Keratinocyte (primary cell): Measurements from ENCODE around the gene ARX. TPM values are rescaled to one million over a fixed set of nuclear protein-coding genes. Genes with fewer than 3 reads are reported as not detected.

Source experiments
- DNase-seq: peaks from one replicate; pipeline ENCODE4 v3.0.0-alpha.2; 2011; ENCODE audit warnings: low read depth, missing footprints, low spot score
- FAIRE-seq: peaks from 2 replicates; lab custom pipeline; 2011; peaks lifted over from hg19 to GRCh38; lab: Jason Lieb, UNC
- H2AFZ ChIP-seq: 2 replicates; pipeline ENCODE4 v1.6.0; 2012; ENCODE audit warnings: low read length, control low read depth, inconsistent platforms; ENCODE audit not compliant: control insufficient read depth
- H3K27ac ChIP-seq: 2 replicates; pipeline ENCODE4 v1.5.1; 2011; ENCODE audit warnings: low read length; ENCODE audit not compliant: control insufficient read depth, insufficient read depth
- H3K27me3 ChIP-seq: 3 replicates; pipeline ENCODE4 v1.6.0; 2011; ENCODE audit warnings: low read length; ENCODE audit not compliant: control insufficient read depth, insufficient read depth; ENCODE audit errors: extremely low read depth
- H3K36me3 ChIP-seq, 2 experiments: 2 replicates in 1 of 2; 3 replicates in 1 of 2; pipeline ENCODE4 v1.5.1; 2011; ENCODE audit warnings: low read length in 2 of 2, mild to moderate bottlenecking in 1 of 2; ENCODE audit not compliant: control insufficient read depth in 2 of 2, insufficient read depth in 2 of 2; ENCODE audit errors: extremely low read depth in 1 of 2
- H3K4me1 ChIP-seq: 3 replicates; pipeline ENCODE4 v1.5.1; 2011; ENCODE audit warnings: low read length; ENCODE audit not compliant: control insufficient read depth, insufficient read depth; ENCODE audit errors: extremely low read depth
- H3K4me2 ChIP-seq: 3 replicates; pipeline ENCODE4 v1.6.0; 2011; ENCODE audit warnings: low read depth, low read length; ENCODE audit not compliant: control insufficient read depth, insufficient read depth; ENCODE audit errors: extremely low read depth
- H3K4me3 ChIP-seq, 3 experiments: fragments of 200-600 bp in 1 of 3; sonication (generic) in 1 of 3; 2 replicates in 2 of 3; 3 replicates in 1 of 3; pipeline ENCODE4 v1.5.1; 2011 to 2016; ENCODE audit warnings: low read length in 3 of 3, mild to moderate bottlenecking in 3 of 3, control low read depth in 2 of 3, inconsistent platforms in 1 of 3, low read depth in 1 of 3, mixed read lengths in 1 of 3, mixed run types in 1 of 3, moderate library complexity in 1 of 3; ENCODE audit not compliant: control insufficient read depth in 2 of 3, insufficient read depth in 2 of 3; ENCODE audit errors: extremely low read depth in 1 of 3
- H3K79me2 ChIP-seq: 2 replicates; pipeline ENCODE4 v1.6.0; 2012; ENCODE audit warnings: low read length; ENCODE audit not compliant: control insufficient read depth, insufficient read depth
- H3K9ac ChIP-seq: 3 replicates; pipeline ENCODE4 v1.6.0; 2011; ENCODE audit warnings: low read length; ENCODE audit not compliant: control insufficient read depth, insufficient read depth; ENCODE audit errors: extremely low read depth
- H3K9me1 ChIP-seq: 3 replicates; pipeline ENCODE4 v1.6.0; 2011; ENCODE audit warnings: low read length; ENCODE audit not compliant: control insufficient read depth, insufficient read depth; ENCODE audit errors: extremely low read depth
- H3K9me3 ChIP-seq: 2 replicates; pipeline ENCODE4 v1.5.1; 2012; ENCODE audit warnings: low read depth, low read length; ENCODE audit not compliant: control insufficient read depth
- H4K20me1 ChIP-seq: 3 replicates; pipeline ENCODE4 v1.6.0; 2011; ENCODE audit warnings: low read length; ENCODE audit not compliant: control insufficient read depth, insufficient read depth; ENCODE audit errors: extremely low read depth
- EZH2 ChIP-seq: IDR thresholded peaks from one replicate; pipeline ENCODE4 v1.6.1; 2012; ENCODE audit warnings: inconsistent platforms, mild to moderate bottlenecking, low read length, moderate library complexity
- dilution Hi-C: fragments of 300-500 bp; cut with MboI; formaldehyde crosslinking; loops from one replicate; pipeline ENCODE4 v1.7.0; 2020; ENCODE audit warnings: low sequenced_read_pairs; ENCODE audit not compliant: extremely low pct_ligation_motif_present
- polyA plus RNA-seq, 5 experiments: library from polyadenylated mRNA; depleted of rRNA in 3 of 5; stranded (reverse) in 3 of 5; stranded (forward) in 1 of 5; unstranded in 1 of 5; fragments of >200 nt; gene quantifications; 1 replicate in 1 of 5; 2 replicates in 3 of 5; 3 replicates in 1 of 5; pipeline versions ENCODE4 v1.2.1 to v1.2.3, GENCODE V29; 2011 to 2012; ENCODE audit warnings: missing spikeins in 2 of 5, low read depth in 1 of 5, low replicate concordance in 1 of 5
- TF ChIP-seq, protein P1 (sequence below), 3 experiments: IDR thresholded peaks in 1 of 3; conservative IDR thresholded peaks in 1 of 3; optimal IDR thresholded peaks in 1 of 3; 2 replicates in 2 of 3; 3 replicates in 1 of 3; pipeline versions ENCODE3 to v1.5.1; 2011; ENCODE audit warnings: low read length in 3 of 3, mild to moderate bottlenecking in 3 of 3, moderate library complexity in 2 of 3, control low read depth in 1 of 3, inconsistent platforms in 1 of 3; ENCODE audit not compliant: insufficient read depth in 2 of 3; ENCODE audit errors: extremely low read depth in 1 of 3

Gene ARX
- polyA plus RNA-seq, 1 donor (not counting 4 experiments of a cell fraction or from before 2014, with no cell fraction given), result not detected

DNA sequence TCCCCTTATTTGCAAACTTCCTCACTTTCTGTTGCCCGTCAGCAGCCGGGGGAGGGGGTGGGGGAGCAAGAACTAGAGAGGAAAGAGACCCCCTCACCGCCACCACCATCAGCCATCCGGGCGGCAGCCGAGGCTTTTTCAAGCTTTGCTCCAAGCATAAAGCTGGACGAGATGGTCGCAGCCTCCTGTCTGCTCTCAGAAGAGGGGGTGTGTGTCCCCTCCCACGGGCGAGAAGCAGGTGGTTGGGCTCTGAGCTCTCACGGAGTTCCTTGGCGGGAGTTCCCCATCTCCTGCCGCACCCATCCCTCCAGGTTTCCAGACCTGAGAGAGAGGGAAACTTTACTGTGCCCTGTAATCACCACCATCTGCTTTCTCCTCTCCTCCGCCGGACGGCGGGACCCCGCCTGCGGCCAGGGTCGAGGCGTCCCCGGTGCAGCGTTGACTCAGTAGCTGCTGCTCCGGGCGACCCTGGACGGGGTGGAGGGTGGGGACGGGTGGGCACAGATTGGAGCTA lies 4.7 kb upstream of the ARX start:
- Histone ChIP-seq H3K4me2 (peak overlapping the region; percentile 32), H3K27me3 (peaks cover 72% of the 10 kb centered on the region), H4K20me1 (no peaks in the 10 kb centered on the region), H3K9ac (no peak overlapping the region), H3K9me3 (no peaks in the 10 kb centered on the region), H2AFZ (no peak overlapping the region), H3K4me3 (no peak overlapping the region), H3K79me2 (no peaks in the 10 kb centered on the region), H3K4me1 (peaks cover 4% of the 10 kb centered on the region), H3K36me3 (no peaks in the 10 kb centered on the region), H3K27ac (no peak overlapping the region), H3K9me1 (no peaks in the 10 kb centered on the region)
- FAIRE-seq (no peak), DNase-seq (no peak)
- peak; percentile 60 for TF ChIP-seq EZH2
- TF ChIP-seq, protein P1, sequence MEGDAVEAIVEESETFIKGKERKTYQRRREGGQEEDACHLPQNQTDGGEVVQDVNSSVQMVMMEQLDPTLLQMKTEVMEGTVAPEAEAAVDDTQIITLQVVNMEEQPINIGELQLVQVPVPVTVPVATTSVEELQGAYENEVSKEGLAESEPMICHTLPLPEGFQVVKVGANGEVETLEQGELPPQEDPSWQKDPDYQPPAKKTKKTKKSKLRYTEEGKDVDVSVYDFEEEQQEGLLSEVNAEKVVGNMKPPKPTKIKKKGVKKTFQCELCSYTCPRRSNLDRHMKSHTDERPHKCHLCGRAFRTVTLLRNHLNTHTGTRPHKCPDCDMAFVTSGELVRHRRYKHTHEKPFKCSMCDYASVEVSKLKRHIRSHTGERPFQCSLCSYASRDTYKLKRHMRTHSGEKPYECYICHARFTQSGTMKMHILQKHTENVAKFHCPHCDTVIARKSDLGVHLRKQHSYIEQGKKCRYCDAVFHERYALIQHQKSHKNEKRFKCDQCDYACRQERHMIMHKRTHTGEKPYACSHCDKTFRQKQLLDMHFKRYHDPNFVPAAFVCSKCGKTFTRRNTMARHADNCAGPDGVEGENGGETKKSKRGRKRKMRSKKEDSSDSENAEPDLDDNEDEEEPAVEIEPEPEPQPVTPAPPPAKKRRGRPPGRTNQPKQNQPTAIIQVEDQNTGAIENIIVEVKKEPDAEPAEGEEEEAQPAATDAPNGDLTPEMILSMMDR (optimal IDR thresholded peaks at IDR 0.05 in 1 of 3, IDR thresholded peaks at IDR 0.05 in 1 of 3, conservative IDR thresholded peaks at IDR 0.05 in 1 of 3; ENCODE audit: extremely low read depth in 1 of 3, insufficient read depth in 2 of 3, low read length in 3 of 3), result no peak
- dilution Hi-C loops, result no loop called here

GRCh38 chrX:25019707-25020390 lies 4.1 kb upstream of the ARX start:
- TF ChIP-seq, protein P1 (optimal IDR thresholded peaks at IDR 0.05 in 1 of 3, IDR thresholded peaks at IDR 0.05 in 1 of 3, conservative IDR thresholded peaks at IDR 0.05 in 1 of 3; ENCODE audit: extremely low read depth in 1 of 3, insufficient read depth in 2 of 3, low read length in 3 of 3), result no peak
- TF ChIP-seq EZH2, result peak; percentile 34
- H3K4me2 ChIP-seq, result peak overlapping the region; percentile 32
- no peaks in the 10 kb centered on the region for H4K20me1 ChIP-seq
- H3K79me2 ChIP-seq, result no peaks in the 10 kb centered on the region
- H3K9ac ChIP-seq, result no peak overlapping the region
- DNase-seq (no peak), FAIRE-seq (no peak)
- H3K9me1 ChIP-seq, result no peaks in the 10 kb centered on the region
- no peak overlapping the region for H3K4me3 ChIP-seq
- H3K27me3 ChIP-seq, result peaks cover 78% of the 10 kb centered on the region
- H3K27ac ChIP-seq, result no peak overlapping the region
- H2AFZ ChIP-seq, result no peak overlapping the region
- H3K36me3 ChIP-seq, result no peaks in the 10 kb centered on the region
- peaks cover 2% of the 10 kb centered on the region for H3K4me1 ChIP-seq
- H3K9me3 ChIP-seq, result no peaks in the 10 kb centered on the region
- dilution Hi-C loops, result no loop called here
